ENCODE measurements around the gene DNASE1. TPM values are rescaled to one million over a fixed set of nuclear protein-coding genes. Genes with fewer than 3 reads are reported as not detected.

DNASE1 gene
- total RNA-seq, 1 donor from 2014 or later: 41.1 TPM

DNA sequence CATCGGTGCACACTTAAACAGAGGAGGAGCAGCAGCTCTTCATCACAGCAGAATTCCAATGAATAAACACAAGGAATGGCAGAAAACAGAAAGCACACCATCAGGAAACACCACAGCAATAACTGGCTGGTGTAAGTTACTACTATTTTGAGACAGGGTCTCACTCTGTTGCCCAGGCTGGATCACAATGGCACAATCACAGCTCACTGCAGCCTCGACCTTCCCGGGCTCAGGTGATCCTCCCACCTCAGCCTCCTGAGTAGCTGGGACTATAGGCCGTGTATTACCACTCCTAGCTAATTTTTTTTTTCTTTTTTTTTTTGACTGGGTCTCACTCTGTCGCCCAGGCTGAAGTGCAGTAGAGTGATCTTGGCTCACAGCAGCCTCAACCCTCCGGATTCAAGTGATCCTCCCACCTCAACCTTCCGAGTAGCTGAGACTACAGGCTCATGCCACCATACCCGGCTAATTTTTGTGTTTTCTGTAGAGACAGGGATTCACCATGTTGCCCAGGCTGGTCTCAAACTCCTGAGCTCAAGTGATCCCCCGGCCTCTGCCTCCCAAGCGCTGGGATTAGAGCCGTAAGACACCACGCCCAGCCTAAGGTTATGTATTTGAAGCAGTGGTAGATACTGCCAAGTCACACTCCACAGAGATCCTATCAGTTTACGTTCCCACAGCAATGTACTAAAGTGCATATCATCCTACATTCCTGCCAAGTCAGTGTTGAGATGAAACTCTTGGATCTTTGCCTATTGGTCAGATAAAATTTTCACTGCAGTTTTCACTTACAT lies 42.1 kb downstream of the DNASE1 start:
- DNase-seq: peak; percentile 54

DNA sequence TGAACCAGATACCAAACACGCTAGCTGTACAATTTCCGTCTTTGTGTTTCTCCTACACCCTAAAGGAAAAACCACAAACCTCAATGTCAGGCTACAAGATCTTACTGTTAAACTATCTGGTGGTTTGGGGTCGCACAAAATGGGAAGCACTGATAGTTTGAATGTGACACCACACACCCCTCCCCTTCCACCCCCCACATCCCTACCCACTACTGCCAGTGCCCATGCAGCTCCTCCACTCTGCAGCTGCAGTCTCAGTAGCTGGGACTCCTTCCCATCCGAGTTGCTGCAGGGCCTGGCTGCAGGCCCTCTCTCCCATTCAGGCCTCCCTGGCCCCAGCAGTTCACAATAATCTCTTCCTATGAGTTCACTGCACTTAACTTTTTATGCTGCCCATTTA lies 44.5 kb downstream of the DNASE1 start:
- DNase-seq: no peak

DNA sequence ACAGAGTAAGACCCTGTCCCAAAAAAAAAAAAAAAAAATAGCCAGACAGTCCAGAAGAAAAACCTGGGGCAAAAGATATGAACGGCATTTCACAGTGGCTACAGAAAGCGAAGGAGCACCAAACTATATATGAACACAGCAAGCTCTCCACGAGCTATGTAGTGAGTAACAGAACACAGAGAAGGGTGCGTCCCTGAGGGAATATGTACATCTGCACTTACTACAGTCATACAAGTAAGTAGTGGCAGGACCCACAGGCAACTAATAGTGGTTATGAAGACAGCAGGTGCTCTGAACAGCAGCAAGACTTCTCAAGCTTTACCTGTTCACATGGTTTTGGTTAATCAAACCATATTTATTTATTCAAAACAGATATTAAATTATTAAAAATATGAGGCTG lies 47.0 kb downstream of the DNASE1 start:
- no peak for DNase-seq

DNA sequence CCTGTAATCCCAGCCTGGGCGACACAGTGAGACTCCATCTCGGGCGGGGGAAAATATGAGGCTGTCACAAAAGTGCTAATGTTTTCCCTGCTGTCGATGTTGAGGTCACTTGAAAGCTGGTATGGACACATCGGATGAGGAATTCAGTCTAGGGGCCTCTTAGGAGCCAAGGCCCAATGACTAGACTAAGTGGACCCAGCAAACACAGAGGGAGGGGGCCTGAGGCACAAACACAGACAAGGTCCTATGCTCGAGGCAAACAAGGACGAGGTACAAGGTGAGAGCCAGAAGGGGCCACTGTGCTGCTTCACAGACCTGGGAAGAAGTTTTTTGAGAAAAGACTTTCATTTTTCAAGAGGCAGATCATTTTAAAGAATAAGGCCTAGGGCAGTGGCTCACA lies 47.6 kb downstream of the DNASE1 start:
- no peak for DNase-seq

DNA sequence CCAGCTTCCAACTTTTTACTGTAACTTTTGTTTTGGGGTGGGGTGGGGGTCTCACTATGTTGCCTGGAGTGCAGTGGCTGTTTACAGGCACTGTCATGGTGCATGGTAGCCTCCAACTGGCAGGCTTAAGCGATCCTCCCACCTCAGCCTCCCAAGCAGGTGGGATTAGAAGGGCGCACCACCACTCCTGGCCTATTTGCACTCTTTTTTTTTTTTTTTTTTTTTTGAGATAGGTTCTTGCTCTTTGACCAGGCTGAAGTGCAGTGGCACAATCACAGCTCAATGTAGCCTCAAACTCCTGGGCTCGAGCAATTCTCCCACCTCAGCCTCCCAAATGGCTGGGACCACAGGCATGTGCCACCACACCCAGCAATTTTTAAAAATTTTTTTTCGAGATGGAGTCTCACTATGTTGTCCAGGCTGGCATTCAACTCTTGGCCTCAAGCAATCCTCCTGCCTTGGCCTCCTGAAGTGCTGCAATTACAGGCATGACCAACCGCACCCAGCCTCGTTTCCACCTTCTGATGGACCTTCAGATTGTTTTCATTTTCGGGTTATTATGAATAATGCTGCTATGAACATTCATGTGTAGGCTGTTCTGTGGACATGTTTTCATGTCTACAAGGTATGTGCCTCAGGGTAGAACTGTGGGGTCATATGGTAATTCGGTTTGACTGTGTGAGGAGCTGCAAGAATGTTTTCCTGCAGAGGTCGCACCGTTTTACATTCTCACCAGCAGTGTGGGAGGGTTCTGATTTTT lies 51.9 kb downstream of the DNASE1 start:
- no peak for DNase-seq

Other genes with a start within 250 kb of the DNASE1 start
- 2.3 TPM for gene ZNF597, start 211.2 kb upstream of the DNASE1 start, total RNA-seq
- 15.7 TPM for gene NAA60, start 211.0 kb upstream of the DNASE1 start, total RNA-seq
- gene C16orf90, start 159.2 kb upstream of the DNASE1 start, total RNA-seq: not detected
- 26.3 TPM for gene CLUAP1, start 153.7 kb upstream of the DNASE1 start, total RNA-seq
- 0.72 TPM for gene NLRC3, start 77.3 kb upstream of the DNASE1 start, total RNA-seq
- 5.9 TPM for gene SLX4, start 43.1 kb upstream of the DNASE1 start, total RNA-seq
- gene TRAP1, start 62.8 kb downstream of the DNASE1 start, total RNA-seq: 136 TPM
- gene CREBBP, start 226.0 kb downstream of the DNASE1 start, total RNA-seq: 106 TPM

All from tongue (tissue), 2 donors.